ENCODE data around the gene DUSP11. TPM values are rescaled to one million over a fixed set of nuclear protein-coding genes. Genes with fewer than 3 reads are reported as not detected.
"Not testable (repeated sequence)": the region's sequence is repeated elsewhere in the genome, so short reads cannot be mapped to it uniquely, and the experiment has no call there.

The DUSP11 gene
- total RNA-seq, 1 donor from 2014 or later: 30.5 TPM

GRCh38 chr2:73736855-73737779, 42.8 kb downstream of the DUSP11 start, which contains the start of gene TPRKB:
TPRKB (minus strand) TSS chr2:73737345; CDS start chr2:73734569, 2,776 bp downstream.
- Mint-ChIP-seq H3K4me1 (peaks cover 18% of the 10 kb centered on the region), H3K27me3 (no peaks in the 10 kb centered on the region), H3K9me3 (peaks cover 4% of the 10 kb centered on the region), H3K27ac (peak within 1 kb of the TSS; percentile 90), H3K36me3 (ENCODE audit: low read depth) (peaks cover 38% of the 10 kb centered on the region), H3K4me3 (peak within 1 kb of the TSS; percentile 94)
- ChIA-PET CTCF (no interaction called here), POLR2A (interaction anchor here (0.8 to 1.8 kb wide), 13 partner anchors 10 to 917 kb away, joined by 3 to 9 read pairs (median 4); partner anchors contain the start of genes ALMS1, CCT7, DUSP11 and INO80B)
- intact Hi-C loops (cut with micrococcal nuclease): loop anchor here (1.0 to 10.0 kb wide), 10 partner anchors 43 to 1218 kb away; partner anchors contain the start of genes ALMS1, AUP1, CCT7 and DUSP11
- DNase-seq: peak; percentile 85
- peak; percentile 98 for ATAC-seq (ENCODE audit: low read depth)
- TF ChIP-seq, protein P1, sequence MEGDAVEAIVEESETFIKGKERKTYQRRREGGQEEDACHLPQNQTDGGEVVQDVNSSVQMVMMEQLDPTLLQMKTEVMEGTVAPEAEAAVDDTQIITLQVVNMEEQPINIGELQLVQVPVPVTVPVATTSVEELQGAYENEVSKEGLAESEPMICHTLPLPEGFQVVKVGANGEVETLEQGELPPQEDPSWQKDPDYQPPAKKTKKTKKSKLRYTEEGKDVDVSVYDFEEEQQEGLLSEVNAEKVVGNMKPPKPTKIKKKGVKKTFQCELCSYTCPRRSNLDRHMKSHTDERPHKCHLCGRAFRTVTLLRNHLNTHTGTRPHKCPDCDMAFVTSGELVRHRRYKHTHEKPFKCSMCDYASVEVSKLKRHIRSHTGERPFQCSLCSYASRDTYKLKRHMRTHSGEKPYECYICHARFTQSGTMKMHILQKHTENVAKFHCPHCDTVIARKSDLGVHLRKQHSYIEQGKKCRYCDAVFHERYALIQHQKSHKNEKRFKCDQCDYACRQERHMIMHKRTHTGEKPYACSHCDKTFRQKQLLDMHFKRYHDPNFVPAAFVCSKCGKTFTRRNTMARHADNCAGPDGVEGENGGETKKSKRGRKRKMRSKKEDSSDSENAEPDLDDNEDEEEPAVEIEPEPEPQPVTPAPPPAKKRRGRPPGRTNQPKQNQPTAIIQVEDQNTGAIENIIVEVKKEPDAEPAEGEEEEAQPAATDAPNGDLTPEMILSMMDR (IDR thresholded peaks at IDR 0.05): no peak

DNA sequence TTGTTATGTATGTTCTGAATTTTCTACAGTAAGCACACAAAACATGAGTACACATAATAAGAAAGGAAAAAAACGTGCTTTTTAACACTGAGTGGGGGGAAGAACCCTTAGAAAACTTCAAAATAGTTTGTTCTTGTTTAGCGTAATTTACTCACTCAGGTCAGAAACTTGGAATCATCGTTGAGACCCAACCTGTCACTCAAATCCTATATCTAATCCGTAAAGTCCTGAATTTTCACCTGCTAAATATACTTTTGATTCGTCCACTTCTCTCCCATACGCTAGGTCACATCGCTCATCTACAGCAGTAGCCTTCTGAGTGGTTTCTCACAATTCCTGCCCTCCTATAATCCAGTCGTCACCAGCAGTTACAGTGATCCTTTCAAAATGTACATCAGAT, 43.5 kb downstream of the DUSP11 start:
- H3K4me1 Mint-ChIP-seq: peaks cover 18% of the 10 kb centered on the region
- POLR2A ChIA-PET: interaction anchor here (1.2 to 1.8 kb wide), 5 partner anchors 43 to 917 kb away, joined by 3 to 8 read pairs (median 5); partner anchors contain the start of genes CCT7, DUSP11, INO80B and MTHFD2
- intact Hi-C loops (cut with micrococcal nuclease): loop anchor here (2.0 to 10.0 kb wide), 4 partner anchors 452 to 1218 kb away; partner anchors contain the start of genes FBXO41, HK2 and POLE4

GRCh38 chr2:73730810-73731209, 49.1 kb downstream of the DUSP11 start:
- ChIA-PET POLR2A (no interaction called here), CTCF (no interaction called here)
- TF ChIP-seq, protein P1 (IDR thresholded peaks at IDR 0.05): no peak
- DNase-seq (no peak), ATAC-seq (ENCODE audit: low read depth) (no peak)
- H3K27me3 Mint-ChIP-seq: no peaks in the 10 kb centered on the region
- intact Hi-C loops (cut with micrococcal nuclease): loop anchor here (10.0 kb wide), 2 partner anchors 446 to 1224 kb away; partner anchors contain the start of genes FBXO41 and POLE4
- no peak overlapping the region for H3K27ac Mint-ChIP-seq
- H3K36me3 Mint-ChIP-seq (ENCODE audit: low read depth): peaks cover 52% of the 10 kb centered on the region
- no peaks in the 10 kb centered on the region for H3K9me3 Mint-ChIP-seq
- H3K4me3 Mint-ChIP-seq: no peak overlapping the region
- H3K4me1 Mint-ChIP-seq: no peaks in the 10 kb centered on the region

More for the DNA sequence above, 43.5 kb downstream of the DUSP11 start:
- Mint-ChIP-seq H3K9me3 (peaks cover 4% of the 10 kb centered on the region), H3K36me3 (ENCODE audit: low read depth) (peaks cover 38% of the 10 kb centered on the region), H3K27ac (peak overlapping the region; percentile 90), H3K27me3 (no peaks in the 10 kb centered on the region), H3K4me3 (peak overlapping the region; percentile 94)
- ATAC-seq (ENCODE audit: low read depth): no peak
- no peak for DNase-seq
- CTCF ChIA-PET: no interaction called here
- TF ChIP-seq, protein P1 (IDR thresholded peaks at IDR 0.05): no peak

DNA sequence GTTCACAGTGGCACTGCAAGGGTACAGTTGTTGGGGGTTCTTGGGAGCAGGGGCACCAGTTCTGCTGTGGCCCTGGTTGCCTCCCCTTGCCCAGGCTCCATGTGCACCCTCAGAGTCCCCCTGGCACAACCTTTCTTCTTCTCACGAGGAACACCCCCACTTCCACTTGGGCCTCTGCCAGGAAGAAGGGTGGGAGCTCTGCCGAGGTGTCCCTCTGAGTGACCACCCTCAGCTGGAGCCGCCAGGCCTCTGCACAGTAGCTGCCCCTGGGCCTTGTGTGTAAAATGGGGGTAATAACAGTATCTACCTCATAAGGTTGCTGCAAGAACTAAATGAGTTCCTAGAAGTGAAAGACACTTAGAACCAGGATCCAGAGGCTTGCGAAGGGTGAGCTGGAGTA, 51.2 kb downstream of the DUSP11 start:
- ChIA-PET POLR2A (no interaction called here), CTCF (no interaction called here)
- H3K27me3 Mint-ChIP-seq: no peaks in the 10 kb centered on the region
- intact Hi-C loops (cut with micrococcal nuclease): no loop called here
- ATAC-seq (ENCODE audit: low read depth): no peak
- no peak overlapping the region for H3K4me3 Mint-ChIP-seq
- H3K4me1 Mint-ChIP-seq: no peaks in the 10 kb centered on the region
- TF ChIP-seq, protein P1 (IDR thresholded peaks at IDR 0.05): no peak
- peaks cover 46% of the 10 kb centered on the region for H3K36me3 Mint-ChIP-seq (ENCODE audit: low read depth)
- H3K27ac Mint-ChIP-seq: no peak overlapping the region
- DNase-seq: no peak
- no peaks in the 10 kb centered on the region for H3K9me3 Mint-ChIP-seq

DNA sequence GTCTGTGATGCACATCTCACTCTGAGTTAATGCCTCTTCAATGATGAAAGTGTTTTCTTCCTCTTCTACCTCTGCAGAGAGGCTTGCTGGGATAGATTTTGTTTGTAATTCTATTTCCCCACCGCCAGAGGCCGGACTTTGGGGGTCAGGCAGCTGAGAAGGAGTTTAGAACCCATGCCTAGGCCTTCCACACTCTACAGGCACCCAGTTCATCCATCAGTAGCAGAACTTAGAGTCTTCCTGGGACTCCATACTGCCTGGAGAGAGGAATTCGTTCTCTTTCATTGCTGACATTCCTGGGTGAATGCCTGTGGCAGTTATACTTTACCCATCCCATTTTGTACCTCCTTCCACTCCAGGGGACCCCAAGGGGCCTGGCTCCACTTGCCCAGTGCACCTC, 51.9 kb downstream of the DUSP11 start:
- TF ChIP-seq, protein P1 (IDR thresholded peaks at IDR 0.05): no peak
- no peaks in the 10 kb centered on the region for H3K4me1 Mint-ChIP-seq
- no peaks in the 10 kb centered on the region for H3K27me3 Mint-ChIP-seq
- peaks cover 41% of the 10 kb centered on the region for H3K36me3 Mint-ChIP-seq (ENCODE audit: low read depth)
- no peaks in the 10 kb centered on the region for H3K9me3 Mint-ChIP-seq
- no peak for DNase-seq
- no peak for ATAC-seq (ENCODE audit: low read depth)
- no peak overlapping the region for H3K4me3 Mint-ChIP-seq
- intact Hi-C loops (cut with micrococcal nuclease): no loop called here
- no peak overlapping the region for H3K27ac Mint-ChIP-seq
- CTCF ChIA-PET: no interaction called here
- POLR2A ChIA-PET: no interaction called here

DNA sequence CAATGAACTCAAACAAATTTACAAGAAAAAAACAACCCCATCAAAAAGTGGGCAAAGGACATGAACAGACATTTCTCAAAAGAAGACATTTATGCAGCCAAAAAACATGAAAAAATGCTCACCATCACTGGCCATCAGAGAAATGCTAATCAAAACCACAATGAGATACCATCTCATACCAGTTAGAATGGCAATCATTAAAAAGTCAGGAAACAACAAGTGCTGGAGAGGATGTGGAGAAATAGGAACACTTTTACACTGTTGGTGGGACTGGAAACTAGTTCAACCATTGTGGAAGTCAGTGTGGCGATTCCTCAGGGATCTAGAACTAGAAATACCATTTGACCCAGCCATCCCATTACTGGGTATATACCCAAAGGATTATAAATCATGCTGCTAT, 53.2 kb downstream of the DUSP11 start:
- H3K9me3 Mint-ChIP-seq; intact Hi-C loops (cut with micrococcal nuclease); POLR2A ChIA-PET; H3K27me3 Mint-ChIP-seq; ATAC-seq (ENCODE audit: low read depth); H3K4me1 Mint-ChIP-seq; DNase-seq; CTCF ChIA-PET; H3K4me3 Mint-ChIP-seq; H3K27ac Mint-ChIP-seq: not testable (repeated sequence)
- peaks cover 29% of the 10 kb centered on the region for H3K36me3 Mint-ChIP-seq (ENCODE audit: low read depth)

All from activated B cell treated with CpG ODN at 0.5 μM for 24 hours (primary cell).